NCI-H69 (cell line): ENCODE results near the gene XKR8.

ENCODE experiments used
- DNase-seq: peaks from one replicate; lab custom pipeline; 2025; lab: John Stamatoyannopoulos, UW

Gene XKR8, protein sequence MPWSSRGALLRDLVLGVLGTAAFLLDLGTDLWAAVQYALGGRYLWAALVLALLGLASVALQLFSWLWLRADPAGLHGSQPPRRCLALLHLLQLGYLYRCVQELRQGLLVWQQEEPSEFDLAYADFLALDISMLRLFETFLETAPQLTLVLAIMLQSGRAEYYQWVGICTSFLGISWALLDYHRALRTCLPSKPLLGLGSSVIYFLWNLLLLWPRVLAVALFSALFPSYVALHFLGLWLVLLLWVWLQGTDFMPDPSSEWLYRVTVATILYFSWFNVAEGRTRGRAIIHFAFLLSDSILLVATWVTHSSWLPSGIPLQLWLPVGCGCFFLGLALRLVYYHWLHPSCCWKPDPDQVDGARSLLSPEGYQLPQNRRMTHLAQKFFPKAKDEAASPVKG

DNA sequence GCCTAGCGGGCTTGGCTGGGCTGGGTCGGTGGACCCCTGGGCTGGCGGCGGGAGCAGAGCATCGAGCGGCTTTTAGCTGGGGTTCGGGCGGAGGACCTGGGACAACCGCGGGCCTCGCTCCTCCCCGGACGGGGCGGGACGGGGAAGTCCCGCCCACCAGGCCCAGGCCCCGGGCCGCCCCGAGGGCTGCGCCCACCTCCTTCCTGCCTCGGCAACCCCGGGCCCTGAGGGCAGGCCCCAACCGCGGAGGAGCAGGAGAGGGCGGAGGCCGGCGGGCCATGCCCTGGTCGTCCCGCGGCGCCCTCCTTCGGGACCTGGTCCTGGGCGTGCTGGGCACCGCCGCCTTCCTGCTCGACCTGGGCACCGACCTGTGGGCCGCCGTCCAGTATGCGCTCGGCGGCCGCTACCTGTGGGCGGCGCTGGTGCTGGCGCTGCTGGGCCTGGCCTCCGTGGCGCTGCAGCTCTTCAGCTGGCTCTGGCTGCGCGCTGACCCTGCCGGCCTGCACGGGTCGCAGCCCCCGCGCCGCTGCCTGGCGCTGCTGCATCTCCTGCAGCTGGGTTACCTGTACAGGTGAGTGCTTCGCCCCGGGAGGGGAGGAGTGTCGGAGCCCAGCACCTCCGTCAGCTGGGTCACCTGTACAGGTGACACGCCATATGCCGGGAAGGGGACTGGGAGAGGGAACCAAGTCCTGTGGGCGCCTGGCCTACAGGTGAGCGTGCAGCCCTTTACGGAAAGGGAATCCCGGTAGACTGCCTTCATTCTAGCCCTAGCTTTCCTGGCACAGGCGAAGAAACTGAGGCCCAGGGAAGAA is at the start of gene XKR8:
Gene XKR8 (plus strand): TSS at position 182 of the 812 bp plus-strand sequence. CDS start 97 bp downstream, at position 279.
- DNase-seq: no peak

DNA sequence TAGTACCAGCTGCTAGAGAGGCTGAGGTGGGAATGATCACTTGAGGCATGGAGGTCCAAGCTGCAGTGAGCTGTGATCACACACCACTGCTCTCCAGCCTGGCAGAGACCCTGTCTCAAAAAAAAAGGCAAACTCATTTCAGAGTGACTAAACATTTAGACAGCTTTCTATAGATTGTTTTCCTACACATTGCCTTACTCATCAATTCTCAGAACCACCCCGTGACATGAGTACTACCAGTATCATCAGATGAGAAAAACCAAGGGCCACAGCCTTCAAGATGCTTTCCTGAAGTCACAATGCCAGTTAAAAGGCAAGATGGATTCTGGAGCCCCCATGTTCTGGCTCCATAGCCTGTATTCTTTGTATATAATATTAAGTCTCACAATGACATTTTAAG is 47.3 kb upstream of the XKR8 start:
- no peak for DNase-seq

DNA sequence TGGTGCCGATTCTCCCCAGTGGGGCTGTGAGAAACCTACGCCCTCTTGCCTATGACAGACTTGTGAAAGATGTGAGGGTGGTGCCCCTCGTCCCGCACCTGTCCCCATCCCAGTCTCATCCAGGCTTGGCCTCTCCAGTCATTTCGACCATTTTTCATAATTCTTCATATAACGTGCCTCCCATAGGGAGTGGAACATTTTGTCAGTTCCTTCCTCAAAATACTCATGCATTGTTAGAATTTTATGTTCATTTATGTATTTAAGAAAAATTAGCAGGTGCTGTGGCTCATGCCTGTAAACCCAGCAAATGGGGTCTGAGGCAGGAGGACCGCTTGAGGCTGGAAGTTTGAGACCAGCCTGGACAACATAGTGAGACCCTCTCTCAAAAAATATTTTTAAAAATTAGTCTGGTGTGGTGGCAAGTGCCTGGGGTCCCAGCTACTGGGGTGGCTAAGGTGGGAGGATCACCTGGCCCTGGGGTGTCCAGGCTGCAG is 44.6 kb upstream of the XKR8 start:
- DNase-seq: no peak

DNA sequence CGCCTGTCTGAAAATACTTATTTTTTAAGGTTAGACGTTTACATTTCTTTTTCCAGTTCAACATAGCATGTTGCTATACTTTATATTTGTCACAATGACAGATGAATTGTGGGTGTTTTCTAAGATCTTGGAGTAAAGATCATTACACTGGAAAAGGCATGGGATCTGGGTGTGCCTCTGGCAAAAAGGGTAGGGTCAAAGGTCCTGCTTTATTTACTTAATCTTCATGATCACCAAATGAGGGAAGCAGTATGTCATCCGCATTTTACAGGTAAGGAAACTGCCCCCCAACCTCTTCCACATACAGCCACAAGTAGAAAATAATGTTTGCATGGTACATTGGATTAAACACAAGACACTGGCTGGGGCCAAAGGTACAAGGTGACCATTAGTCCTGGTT is 37.5 kb upstream of the XKR8 start:
- DNase-seq: no peak

DNA sequence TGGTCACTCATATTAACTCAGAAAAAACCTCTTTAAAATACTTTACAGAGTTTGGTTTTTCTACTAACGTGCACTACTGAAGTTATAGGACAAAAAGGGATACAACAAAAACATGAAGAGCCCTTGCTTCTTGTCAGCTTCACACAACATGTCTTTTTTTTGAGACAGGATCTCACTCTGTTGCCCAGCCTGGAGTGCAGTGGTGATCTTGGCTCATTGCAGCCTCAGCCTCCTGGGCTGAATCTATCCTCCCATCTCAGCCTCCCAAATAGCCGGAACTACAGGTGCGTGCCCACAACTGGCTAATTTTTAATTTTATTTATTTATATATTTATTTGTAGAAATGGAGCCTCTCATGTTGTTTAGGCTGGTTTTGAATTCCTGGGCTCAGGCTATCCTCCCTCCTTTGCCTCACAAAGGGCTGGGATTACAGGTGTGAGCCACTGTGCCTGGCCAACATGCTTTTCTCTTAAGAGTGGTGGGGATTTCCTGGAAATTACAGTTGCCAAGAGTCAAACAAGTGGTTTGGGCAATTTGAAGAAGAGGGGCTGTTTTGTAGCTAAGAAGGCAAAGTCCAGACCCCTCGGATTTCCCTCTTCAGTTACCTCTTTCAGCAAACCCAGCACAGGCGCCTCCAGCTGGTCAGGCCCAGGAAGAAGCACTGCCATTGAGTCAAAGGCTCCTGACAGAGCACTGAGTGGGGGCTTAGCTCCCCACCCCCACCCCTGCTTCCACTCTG is 31.4 kb upstream of the XKR8 start:
- no peak for DNase-seq

DNA sequence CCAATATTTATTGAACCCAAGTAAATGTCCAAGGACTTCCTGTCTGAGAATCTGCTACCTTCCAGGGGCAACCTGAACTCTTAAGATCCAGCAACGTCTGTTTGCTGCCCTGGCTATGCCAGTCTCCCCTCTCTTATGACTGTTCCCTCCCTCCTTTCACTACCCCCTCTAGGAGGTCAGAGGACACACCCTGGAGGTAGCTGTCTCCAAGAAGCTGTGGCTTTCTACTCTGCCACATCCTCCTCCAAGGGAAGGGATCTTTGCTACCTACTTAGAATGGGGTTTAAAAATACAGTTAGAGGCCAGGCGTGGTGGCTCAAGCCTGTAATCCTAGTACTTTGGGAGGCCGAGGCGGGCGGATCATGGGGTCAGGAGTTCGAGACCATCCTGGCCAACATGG is 28.6 kb upstream of the XKR8 start:
- no peak for DNase-seq

DNA sequence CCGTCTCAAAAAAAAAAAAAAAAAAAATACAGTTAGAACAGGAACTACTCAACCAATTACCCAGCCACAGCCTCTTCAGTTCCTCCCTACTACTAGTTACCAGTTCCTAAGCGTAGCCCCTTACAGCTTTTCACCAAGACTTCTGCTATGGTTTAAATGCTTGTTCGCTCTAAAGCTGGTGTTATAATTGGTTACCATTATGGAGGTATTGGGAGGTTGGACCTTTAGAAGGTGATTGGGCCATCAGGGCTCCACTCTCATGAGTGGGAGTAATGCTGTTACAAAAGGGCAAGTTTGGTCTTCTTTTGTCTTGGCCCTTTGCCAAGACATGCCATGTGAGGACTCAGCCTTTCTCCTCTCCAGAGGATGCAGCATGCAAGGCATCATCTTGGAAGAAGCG is 28.0 kb upstream of the XKR8 start:
- DNase-seq: peak; percentile 5

DNA sequence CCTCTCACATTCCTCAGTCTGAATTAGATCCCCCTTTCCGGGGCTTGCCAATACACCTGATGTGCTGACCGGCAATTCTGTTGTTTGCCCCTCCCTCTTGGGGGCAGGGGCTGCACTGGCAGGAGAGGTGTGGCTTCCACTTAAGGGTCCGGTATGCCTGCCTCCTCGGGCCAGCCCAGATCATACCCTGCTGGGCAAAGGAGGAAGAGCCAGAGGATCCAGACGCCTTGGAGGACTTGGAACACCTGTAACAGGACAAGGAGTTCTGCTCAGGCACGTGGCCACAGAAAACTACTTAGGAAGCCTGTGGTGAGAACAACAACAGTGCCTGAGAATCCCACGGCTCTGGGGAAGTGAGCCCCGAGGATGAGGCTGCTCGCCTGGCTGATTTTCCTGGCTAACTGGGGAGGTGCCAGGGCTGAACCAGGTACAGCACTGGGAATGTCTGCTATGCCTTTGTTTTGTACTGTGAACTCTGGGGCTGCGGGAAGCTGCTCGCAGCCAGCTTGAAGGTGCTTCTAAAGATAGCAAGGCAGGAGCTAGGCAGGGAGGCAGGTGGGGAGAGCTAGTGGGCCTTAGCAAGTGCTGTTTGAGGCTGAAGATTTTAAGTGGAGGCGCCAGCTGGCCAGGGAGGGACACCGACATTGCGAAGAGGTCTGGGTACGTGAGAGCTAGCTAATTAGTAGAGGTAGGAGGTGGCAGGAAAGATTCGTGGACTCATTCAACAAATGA is 24.8 kb upstream of the XKR8 start, which contains the start of gene SMPDL3B:
Gene SMPDL3B (plus strand): TSS at position 183 of the 732 bp plus-strand sequence. CDS start 184 bp downstream, at position 367.
- peak; percentile 74 for DNase-seq

DNA sequence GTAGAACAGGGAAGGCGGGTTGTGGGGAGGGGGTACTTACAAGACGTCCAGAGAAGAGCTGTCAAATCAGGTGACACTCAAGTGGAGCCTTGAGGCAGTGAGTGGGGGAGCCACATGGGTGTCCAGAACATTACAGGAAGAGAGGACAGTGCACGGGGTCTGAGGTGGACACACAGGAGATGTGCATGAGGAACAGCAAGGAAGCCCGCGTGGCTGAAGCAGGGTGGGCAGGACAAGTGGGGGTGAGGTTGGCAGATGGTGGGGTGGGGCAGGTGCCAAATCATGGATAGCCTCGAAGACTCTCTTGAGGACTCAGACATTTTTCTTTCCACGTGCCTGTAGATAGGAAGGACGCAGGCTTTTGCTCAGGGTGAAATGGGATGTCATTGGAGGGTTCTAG is 24.1 kb upstream of the XKR8 start:
- DNase-seq: peak; percentile 42

DNA sequence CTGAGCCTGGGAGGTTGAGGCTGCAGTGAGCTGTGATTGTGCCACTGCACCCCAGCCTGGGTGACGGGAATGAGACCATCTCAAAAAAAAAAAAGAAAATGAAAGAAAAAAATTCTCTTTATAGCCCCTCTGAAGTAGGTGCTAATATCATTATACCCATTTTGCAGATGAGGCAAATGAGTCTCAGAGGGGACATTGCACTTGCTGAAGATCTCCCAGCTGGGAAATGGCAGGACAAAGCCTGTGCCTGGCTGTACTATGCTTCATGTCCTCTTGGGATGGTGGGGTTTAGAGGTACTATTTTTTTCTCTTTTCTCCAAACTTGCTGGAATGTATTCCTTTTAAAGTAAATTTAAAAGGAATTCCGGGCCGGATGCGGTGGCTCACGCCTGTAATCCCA is 23.4 kb upstream of the XKR8 start:
- DNase-seq: no peak

DNA sequence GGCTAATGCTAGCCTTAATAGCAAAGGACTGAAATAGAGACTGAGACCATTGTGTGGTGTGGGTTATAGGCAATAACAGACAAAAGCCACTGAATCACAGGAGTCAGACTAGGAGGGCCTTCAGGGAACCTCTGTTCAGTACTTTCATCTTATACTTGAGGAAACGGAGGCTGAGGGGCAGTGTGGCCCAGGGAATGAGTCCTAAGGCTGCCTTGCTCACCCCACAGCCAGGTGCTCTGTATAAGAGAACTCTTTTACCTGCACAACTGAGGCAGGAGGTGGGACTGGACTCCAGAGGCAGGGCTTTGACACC is 22.3 kb upstream of the XKR8 start:
- no peak for DNase-seq

DNA sequence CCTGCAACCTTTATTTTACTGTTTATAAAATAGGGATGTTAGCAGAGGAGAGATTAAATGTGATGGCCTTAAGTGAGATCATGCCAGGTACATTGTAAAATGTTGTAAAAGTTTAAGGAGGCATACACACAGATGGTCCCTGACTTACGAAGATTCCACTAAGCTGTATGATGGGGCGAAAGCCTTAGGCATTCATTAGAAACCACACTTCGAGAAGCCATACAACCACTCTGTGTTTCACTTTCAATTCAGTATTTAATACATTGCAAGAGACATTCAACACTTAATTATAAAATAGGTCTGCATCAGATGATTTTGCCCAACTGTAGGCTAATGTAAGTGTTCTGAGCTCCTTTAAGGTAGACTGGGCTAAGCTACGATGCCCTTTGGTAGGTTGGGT is 21.3 kb upstream of the XKR8 start:
- no peak for DNase-seq

DNA sequence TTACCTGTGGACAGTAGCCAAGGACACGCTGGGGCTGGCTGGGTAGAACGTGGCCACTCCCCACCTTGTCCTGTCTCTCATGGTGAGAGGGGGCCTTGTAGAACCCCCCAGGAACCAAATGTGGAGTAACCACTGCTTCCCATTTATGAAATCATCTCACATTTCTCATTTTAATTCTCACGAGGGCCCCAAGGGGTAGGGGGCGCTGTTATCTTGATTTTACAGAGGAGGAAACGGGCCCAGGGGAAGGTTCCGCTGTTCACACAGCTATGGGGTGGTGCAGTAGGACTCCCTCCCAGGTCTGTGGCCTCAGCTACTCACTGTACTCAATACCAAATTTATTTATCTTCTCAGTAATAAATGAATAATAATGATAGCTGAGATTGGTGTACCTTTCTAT is 19.5 kb upstream of the XKR8 start:
- DNase-seq: peak; percentile 36

DNA sequence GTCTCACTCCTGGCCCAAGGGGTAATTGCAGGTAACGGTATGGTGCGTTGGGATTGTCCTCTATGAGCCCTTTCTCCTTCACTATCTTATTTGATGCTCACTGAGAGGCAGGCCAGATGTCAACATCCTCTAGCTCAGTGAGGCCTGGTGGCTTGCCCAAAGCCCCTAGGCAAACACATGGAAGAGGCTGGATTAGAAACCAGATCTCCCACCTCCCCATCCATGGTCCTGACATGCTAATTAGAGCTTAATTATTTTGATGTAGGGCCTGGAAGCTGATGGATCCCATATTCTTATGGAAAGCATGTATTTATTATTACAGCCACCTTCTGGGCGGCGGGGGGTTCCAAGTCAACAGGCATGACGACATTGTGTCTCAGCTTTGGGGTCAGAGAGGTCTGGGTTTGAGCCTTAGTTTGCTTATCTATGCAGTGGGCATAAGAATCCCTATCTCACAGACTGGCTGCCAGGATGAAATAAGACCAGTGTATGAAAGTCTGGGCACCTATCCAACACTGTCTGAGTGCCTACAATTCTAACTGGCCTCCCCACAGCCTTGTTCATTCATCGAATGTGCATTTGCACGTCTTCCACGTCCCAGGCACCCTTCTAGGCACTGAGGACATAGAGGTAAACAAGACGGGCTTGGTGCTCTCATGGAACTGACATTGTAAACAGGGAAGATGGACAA is 18.8 kb upstream of the XKR8 start:
- peak; percentile 26 for DNase-seq

DNA sequence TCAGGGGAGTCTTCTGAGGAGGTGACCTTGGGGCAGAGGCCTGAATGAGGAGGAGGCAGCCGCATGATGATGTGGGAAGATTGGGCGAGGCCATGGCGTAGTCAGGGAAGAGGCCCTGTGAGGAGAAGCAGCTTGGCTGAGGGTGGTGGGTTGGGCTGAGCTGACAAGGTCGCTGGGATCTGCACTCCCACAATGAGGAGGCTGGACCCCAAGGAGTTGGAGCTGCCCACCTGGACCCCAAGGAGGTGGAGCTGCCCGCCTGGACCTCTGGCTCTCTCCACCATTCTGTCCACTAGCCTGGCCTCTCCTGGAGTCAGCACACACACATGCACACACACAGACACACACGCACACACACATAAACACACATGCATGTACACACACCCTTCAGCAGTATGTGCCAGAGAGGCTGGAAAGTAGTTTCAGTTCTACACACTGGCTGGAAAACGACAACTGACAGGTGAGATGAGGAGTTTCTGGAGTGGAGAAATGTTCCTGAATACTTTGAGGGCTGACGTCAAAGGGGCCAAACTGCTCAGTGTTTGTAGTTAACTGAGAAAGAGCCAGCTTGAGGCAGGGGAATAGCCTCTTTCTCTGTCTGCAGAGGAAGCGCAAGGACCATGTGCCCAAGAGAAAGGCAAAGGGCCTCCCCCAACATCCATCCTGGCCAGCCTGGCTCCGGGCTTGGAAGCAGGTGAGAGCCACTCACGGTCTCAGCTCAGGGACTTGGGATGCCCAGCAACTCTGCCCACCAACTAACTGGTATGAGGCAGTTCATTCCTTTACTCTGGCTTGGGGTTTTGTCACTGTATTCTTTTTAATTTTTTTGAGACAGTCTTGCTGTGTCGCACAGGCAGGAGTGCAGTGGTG is 17.9 kb upstream of the XKR8 start:
- DNase-seq: no peak

DNA sequence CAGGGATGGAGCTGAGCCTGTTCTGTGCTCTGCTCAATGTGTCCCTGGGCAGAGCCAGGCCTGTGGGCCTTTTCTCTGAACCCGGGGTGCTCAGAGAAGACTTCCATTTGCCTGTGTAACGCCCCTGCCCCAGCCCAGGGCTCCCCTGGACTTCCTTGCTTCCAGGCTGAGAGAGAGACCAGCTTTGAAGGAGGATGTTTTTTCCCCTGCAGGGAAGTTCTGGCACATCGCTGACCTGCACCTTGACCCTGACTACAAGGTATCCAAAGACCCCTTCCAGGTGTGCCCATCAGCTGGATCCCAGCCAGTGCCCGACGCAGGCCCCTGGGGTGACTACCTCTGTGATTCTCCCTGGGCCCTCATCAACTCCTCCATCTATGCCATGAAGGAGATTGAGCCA is 14.8 kb upstream of the XKR8 start:
- DNase-seq: no peak

DNA sequence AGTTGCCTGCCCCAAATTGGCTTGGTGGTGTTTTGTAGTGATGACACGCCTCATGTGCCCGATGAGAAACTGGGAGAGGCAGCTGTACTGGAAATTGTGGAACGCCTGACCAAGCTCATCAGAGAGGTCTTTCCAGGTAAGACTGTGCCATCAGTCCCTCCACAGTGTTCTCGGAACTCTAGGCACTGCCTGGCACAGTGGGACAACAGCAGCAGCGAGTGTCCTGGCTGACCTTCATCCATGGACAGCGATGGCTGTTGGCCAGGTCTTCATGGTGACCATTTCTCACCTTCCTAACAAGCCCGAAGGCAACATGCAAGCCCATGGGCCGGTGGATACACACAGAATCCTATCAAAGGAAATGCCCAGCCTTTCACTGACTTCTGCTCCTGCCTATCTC is 10.7 kb upstream of the XKR8 start:
- no peak for DNase-seq

DNA sequence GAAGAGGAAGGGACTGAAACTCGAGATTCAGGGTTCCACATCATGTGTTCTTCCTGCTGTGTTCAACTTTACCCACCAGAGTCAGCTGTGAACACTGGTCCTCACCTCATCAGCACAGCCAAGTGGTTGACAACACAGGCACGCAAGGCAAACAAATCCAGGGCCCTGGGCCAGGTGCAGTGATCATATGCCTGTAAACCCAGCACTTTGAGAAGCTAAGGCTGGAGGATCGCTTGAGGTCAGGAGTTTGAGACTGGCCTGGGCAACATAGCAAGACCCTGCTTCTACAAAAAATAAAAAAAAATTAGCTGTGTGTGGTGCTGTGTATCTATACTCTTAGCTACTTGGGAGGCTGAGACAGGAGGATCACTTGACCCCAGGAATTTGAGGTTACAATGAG is 8.4 kb upstream of the XKR8 start:
- DNase-seq: no peak

DNA sequence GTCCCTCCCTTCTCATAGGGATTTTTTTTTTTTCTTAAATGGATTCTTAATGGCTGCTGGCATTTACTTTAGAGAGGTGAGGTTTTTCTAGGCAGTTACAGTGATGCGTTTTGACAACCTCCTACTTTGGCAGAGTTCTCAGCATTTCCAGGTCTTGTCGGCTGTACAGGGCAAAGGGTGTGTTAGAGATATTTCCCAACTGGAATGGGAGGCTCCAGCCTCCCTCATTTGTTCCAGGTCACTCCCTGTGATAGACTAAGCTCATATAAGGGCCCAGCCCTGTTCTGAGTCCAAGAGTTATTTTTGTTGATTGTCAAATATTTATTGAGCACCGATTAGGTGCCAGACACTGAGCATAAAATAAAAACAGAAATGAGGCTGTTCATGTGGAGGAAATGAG is 7.6 kb upstream of the XKR8 start:
- no peak for DNase-seq

DNA sequence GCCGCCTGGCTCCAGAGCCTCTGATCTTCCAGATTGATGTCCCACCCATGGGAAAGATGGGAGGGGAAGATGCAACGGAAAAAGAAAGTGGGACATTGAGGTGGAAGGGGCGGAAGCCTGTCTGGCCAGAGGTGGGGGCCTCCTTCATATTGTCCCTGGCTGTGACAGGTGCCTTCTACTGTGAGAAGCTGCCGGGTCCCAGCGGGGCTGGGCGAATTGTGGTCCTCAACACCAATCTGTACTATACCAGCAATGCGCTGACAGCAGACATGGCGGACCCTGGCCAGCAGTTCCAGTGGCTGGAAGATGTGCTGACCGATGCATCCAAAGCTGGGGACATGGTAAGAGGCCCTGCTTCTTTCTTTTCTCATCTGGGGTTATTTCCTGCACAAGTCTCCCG is 5.6 kb upstream of the XKR8 start:
- no peak for DNase-seq
